Measurements from ENCODE around the gene SLC4A5.
"Not testable (repeated sequence)": the region's sequence is repeated elsewhere in the genome, so short reads cannot be mapped to it uniquely, and the experiment has no call there.

SLC4A5 gene

DNA sequence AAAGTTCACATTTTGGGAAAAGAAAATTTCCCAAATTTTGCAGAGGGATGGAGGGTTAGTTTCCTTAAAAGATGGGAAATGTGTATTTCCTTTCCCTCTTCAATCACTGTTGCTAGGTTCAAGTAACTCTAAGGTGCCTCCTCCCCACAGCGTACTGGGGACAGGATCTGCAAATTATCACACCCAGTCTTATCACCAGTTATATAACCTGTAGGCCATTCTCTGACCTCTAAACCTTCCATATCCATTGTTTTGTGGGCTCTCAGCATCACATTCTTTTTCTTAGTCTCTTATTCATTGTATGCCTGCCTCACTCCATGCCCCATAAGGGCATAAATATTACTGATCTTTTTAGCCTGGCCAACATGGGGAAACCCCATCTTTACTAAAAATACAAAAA is 148.4 kb downstream of the SLC4A5 start:
- no peak for DNase-seq

DNA sequence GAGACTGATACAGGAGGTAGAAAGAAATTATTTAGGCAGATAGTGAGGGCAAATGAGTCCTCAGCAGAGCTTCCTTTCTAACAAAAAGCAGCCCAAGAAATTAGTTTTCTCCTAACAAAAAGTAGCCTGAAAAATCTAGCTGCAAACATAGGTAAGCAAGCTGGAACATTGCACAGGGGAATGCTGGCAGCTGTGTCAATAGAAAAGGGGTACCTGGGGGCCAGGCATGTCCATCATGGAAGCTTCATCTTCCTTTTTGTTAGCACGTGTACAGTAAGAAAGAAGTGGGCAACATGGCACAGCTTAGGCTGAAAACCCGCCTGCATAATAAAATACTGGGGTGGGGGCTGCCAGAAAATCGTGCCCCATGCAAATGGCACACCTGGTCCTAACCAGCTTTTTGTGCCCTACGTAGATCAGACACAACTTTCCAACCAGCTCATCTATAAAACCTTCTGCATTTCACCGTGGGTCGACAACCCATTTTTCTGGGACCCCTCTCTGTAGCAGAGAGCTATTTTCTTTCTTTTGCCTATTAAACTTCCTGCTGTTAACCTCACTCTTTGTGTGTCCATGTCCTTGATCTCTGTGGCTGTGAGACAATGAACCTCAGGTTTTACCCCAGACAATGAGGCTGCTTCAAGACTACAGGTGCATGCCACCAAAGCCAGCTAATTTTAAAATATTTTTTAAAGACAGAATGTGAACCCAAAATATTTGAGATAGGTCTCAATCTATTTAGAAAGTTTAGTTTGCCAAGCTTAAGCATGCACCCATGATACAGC is 151.4 kb downstream of the SLC4A5 start:
- DNase-seq = no peak

DNA sequence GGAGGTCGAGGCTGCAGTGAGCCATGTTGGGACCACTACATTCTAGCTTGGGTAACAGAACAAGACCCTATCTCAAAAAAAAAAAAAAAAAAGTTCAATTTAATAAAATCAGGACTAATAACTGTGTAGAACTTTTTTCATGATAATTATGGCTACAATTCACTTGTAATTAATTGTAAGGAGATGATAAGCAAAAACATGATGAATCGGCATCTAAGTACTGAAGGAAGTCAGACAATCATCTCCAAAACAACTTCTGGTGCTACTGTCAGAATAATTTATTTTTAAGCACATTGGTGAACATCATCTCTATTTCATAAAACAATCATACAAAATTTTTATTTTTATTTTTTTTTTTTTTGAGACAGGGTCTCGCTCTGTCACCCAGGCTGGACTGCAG is 154.5 kb downstream of the SLC4A5 start:
- no peak for DNase-seq

DNA sequence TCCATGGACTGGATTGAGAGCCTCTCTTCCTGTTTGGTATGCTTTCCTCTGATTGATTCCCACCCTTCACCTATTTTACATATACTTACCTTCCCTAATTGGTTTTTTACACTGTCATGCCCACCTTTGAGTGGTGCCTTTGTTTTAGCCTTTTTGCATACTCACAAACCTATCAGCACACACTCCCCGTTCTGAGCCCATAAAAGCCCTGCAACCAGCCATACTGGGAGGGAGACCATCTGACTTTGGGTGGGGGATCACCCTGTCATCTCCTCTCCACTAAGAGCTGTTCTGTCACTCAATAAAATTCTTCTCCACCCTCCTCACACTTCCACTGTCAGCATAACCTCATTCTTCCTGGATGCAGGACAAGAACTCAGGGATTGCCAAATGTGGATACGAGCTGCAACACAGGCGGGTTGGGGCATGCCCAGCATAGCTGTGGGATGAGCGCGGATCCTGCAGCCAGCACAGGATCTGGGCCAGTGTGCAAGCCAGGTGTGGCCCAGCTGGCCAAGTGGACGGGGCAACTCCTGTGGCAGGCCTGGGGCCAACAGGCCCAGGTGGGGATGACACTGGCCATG is 155.1 kb downstream of the SLC4A5 start:
- no peak for DNase-seq

DNA sequence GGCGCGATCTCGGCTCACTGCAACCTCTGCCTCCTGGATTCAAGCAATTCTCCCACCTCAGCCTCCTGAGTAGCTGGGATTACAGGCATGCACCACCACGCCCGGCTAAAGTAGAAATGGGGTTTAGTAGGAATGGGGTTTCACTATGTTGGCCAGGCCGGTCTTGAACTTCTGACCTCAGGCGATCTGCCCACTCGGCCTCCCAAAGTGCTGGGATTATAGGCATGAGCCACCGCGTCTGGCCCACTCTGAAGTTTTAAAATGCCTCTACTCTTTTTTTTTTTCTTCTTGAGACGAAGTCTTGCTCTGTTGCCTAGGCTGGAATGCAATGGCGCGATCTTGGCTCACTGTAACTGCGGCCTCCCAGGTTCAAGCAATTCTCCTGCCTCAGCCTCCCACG is 156.5 kb downstream of the SLC4A5 start:
- not testable (repeated sequence) for DNase-seq

DNA sequence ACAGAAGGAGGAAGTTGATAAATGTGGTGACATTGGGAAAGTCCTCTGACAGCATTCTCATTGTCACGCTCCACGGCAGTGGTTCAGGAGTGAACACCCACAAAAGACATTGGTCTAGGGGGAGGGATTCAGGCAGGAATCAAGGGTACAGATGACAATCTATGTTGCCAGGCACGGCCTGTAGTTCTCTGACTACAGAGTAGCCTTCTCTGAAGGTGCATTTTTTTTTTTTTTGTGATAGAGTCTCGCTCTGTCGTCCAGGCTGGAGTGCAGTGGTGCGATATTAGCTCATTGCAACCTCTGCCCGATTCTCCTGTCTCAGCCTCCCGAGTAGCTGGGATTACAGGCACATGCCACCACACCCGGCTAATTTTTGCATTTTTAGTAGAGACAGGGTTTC is 157.2 kb downstream of the SLC4A5 start:
- DNase-seq = no peak

DNA sequence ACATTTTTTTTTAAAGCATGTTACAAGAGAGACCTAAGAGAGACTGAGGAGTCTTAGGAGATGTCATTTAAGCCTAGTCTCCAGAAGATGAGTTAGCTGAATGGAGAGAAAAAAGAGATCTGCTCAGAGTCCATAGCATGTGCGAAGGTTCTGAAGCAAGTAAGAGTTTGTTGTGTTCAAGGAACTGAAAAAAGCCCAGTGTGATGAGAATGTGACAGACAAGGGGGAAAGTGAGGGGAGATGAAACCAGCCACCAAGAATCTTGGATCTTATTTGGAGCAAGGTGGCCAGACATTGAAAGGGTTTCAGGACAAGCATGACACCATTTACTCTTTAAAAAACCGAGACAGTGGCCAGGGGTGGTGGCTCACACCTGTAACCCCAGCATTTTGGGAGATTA is 159.3 kb downstream of the SLC4A5 start:
- no peak for DNase-seq

DNA sequence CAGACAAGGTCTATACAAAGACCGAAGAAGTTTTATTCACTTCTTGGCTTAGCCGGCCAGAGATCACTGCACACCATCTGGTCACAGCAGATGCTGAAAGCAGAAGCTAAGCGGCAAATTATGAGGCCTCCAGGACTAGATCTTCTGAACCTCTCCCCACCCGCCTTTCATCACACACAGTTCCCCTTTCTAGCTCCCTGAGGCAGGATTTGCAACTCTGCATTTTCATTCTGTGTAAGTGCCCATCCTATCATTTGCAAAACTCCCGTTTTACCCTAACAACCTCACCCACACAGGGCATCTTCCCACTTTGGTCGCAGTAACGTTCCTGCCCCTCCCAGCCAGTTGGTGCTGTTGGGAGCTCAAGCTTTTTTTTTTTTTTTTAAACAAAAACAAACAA is 161.5 kb downstream of the SLC4A5 start:
- DNase-seq = peak in 1 of 2 experiments; percentile 21

DNA sequence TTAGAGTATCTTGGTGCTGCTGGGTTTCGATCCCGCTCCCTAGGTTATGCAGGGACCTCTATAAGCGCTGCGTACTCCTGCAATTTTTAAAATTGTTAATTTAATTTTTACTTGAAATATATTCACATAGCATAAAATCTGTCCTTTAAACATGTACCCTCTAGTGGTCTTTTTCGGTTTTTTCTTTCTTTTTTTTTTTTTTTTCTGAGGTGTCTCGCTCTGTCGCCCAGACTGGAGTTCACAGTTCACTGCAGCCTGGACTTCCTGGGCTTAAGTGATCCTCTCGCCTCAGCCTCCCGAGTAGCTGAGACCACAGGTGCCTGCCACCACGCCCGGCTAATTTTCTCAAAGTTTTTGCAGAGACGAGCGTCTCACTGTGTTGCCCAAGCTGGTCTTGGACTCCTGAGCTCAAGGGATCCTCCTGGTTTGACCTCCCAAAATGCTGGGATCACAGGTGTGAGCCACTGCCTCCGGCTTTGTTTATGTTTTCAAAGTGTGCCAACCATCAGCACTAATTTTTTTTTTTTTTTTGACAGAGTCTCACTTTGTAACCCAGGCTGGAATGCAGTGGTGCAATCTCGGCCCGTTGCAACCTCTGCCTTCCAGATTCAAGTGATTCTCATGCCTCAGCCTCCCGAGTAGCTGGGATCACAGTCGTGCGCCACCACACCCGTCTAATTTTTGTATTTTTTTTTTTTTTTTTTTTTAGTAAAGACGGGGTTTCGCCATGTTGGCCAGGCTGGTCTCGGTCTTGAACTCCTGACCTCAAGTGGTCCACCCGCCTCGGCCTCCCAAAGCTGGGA is 164.0 kb downstream of the SLC4A5 start:
- DNase-seq = no peak

DNA sequence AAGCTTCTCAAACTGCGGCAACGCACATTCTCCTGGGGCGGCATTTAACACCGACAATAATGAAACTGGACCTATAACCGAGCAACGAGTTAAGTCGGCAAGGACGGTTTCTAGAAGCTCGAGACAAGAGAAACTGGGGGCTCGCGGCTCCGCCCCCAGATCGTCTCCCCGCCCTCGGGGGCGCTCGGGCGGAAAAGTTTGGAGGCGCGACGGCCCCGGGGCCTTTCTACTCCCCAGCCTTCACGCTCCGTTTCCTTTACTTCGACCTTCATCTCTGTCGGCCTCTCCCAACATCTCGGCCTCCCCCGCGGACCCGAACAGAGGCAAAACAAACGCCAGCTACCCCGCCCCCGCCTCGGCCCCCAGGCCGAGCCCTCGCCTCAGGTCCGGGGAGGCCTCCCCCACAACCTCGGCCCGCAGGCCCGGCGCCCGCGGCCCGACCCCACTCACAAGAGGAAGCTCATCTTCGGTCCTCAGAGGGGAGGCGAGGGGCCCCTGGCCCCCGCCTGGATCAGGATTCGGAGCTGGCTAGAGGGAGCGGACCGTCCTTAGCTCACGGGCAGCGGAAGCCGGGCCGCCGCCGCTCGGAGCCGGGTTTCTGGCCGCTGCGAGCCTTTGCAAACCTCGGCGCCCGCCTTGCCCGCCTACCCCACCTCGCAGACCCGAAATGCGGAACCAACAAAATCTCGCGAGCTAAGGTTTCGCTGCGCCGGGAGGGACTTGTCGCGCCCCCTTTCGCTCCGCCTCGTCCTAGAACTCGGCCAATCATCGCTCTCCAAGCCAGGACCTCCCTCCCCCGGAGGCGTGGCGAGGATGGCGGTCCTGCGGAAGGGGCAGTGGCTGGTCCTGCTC is 164.8 kb downstream of the SLC4A5 start, which contains the start of gene MOB1A:
Gene MOB1A, minus strand, starts transcription at position 669 of the 852 bp plus-strand sequence. Its CDS starts 205 bp downstream, at position 464.
- DNase-seq = peak; percentile 73 to 95

DNA sequence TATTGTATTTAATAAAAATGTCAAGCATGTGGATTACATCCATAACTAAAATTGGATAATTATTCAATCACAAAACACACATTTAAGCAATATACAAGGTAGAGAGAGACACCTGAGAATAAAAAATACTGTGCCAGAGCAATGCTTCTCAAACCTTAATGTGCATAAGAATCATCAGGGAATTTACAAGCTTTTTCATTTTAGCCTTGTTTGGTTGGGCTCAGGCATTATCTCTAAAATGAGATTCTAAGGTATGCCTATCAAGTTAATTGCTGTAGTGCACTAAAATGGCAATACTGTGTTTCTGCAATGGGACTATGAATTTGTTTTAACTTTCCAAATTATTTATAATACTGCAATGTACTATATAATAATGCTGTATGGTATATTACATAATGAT is 165.5 kb downstream of the SLC4A5 start:
- no peak for DNase-seq

DNA sequence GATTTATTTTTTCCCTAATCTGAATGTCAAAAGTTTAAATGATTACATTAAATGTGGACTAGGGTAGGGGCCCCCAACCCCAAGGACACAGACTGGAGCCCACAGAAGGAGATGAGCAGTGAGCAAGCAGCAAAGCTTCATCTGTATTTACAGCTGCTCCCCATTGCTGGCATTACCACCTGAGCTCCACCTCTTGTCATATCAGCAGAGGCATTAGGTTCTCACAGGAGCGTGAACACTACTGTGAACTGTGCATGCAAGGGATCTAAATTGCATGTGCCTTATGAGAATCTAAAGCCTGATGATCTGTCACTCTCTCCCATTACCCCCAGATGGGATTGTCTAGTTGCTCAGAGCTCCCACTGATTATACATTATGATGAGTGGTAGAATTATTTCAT is 168.3 kb downstream of the SLC4A5 start:
- DNase-seq = no peak

DNA sequence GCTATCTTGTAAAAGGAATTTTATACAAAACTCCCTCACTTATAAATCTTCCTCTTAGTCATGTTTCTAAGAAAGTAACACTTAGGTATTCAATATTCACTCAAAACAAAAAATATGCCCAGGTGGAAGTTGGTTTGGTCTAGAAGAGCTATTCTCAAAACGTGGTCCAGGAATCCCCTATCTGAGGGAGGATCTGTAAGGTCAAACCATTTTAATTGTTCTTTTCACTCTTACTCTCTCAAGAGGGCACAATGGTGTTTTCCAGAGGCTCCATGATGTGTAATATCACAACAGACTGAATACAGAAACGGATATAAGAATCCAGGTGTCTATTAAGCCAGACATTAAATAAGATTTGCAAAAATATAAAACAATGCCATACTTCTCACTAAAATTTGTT is 174.5 kb downstream of the SLC4A5 start:
- DNase-seq = no peak
